ENCODE measurements around the gene FOXS1. TPM values are rescaled to one million over a fixed set of nuclear protein-coding genes. Genes with fewer than 3 reads are reported as not detected.

FOXS1 gene
- total RNA-seq, 1 donor from 2014 or later: not detected

- H3K9me3 Mint-ChIP-seq: no peaks in the 10 kb centered on the region
- H3K27ac Mint-ChIP-seq (ENCODE audit: unreplicated experiment): peak overlapping the region; percentile 2
- peak overlapping the region; percentile 94 for H3K4me3 Mint-ChIP-seq
- no peak for TF ChIP-seq CTCF (conservative IDR thresholded peaks at IDR 0.05)
- peaks cover 29% of the 10 kb centered on the region for H3K4me1 Mint-ChIP-seq
- H3K36me3 Mint-ChIP-seq (ENCODE audit: low read depth): no peaks in the 10 kb centered on the region
- no peak for DNase-seq (ENCODE audit: low read depth, low spot score)
- H3K27me3 Mint-ChIP-seq (ENCODE audit: low read depth): peaks cover 24% of the 10 kb centered on the region
Observed at GRCh38 chr20:31863296-31864085, 18.1 kb upstream of the FOXS1 start.

GRCh38 chr20:31862506-31862905 is 17.1 kb upstream of the FOXS1 start:
- no peaks in the 10 kb centered on the region for H3K9me3 Mint-ChIP-seq
- TF ChIP-seq CTCF (conservative IDR thresholded peaks at IDR 0.05): no peak
- H3K36me3 Mint-ChIP-seq (ENCODE audit: low read depth): no peaks in the 10 kb centered on the region
- H3K4me3 Mint-ChIP-seq: peak overlapping the region; percentile 94
- H3K4me1 Mint-ChIP-seq: peaks cover 29% of the 10 kb centered on the region
- H3K27ac Mint-ChIP-seq (ENCODE audit: unreplicated experiment): no peak overlapping the region
- DNase-seq (ENCODE audit: low read depth, low spot score): no peak
- peaks cover 24% of the 10 kb centered on the region for H3K27me3 Mint-ChIP-seq (ENCODE audit: low read depth)

GRCh38 chr20:31862157-31862470 is 16.7 kb upstream of the FOXS1 start:
- DNase-seq (ENCODE audit: low read depth, low spot score): no peak
- Mint-ChIP-seq H3K36me3 (ENCODE audit: low read depth) (no peaks in the 10 kb centered on the region), H3K4me3 (peak overlapping the region; percentile 94), H3K27me3 (ENCODE audit: low read depth) (peaks cover 24% of the 10 kb centered on the region), H3K9me3 (no peaks in the 10 kb centered on the region), H3K27ac (ENCODE audit: unreplicated experiment) (peak overlapping the region; percentile 93), H3K4me1 (peaks cover 29% of the 10 kb centered on the region)
- no peak for TF ChIP-seq CTCF (conservative IDR thresholded peaks at IDR 0.05)

GRCh38 chr20:31861385-31862156 is 16.2 kb upstream of the FOXS1 start:
- peaks cover 29% of the 10 kb centered on the region for H3K4me1 Mint-ChIP-seq
- peak overlapping the region; percentile 94 for H3K4me3 Mint-ChIP-seq
- H3K27ac Mint-ChIP-seq (ENCODE audit: unreplicated experiment): peak overlapping the region; percentile 93
- no peaks in the 10 kb centered on the region for H3K36me3 Mint-ChIP-seq (ENCODE audit: low read depth)
- H3K27me3 Mint-ChIP-seq (ENCODE audit: low read depth): peaks cover 24% of the 10 kb centered on the region
- TF ChIP-seq CTCF (conservative IDR thresholded peaks at IDR 0.05): no peak
- DNase-seq (ENCODE audit: low read depth, low spot score): peak; percentile 88
- H3K9me3 Mint-ChIP-seq: no peaks in the 10 kb centered on the region

- Mint-ChIP-seq H3K4me3 (peak overlapping the region; percentile 78), H3K4me1 (peaks cover 29% of the 10 kb centered on the region), H3K27ac (ENCODE audit: unreplicated experiment) (no peak overlapping the region), H3K36me3 (ENCODE audit: low read depth) (no peaks in the 10 kb centered on the region), H3K27me3 (ENCODE audit: low read depth) (peaks cover 24% of the 10 kb centered on the region), H3K9me3 (no peaks in the 10 kb centered on the region)
- no peak for DNase-seq (ENCODE audit: low read depth, low spot score)
- TF ChIP-seq CTCF (conservative IDR thresholded peaks at IDR 0.05): no peak
Observed at GRCh38 chr20:31861135-31861384, 15.7 kb upstream of the FOXS1 start.
